GM19023 (cell line): Measurements from ENCODE around the gene GRK4.
A peak's percentile ranks its signal among the peaks of the same experiment; 100 is the strongest.
"Not testable (repeated sequence)": the region's sequence is repeated elsewhere in the genome, so short reads cannot be mapped to it uniquely, and the experiment has no call there.

Experiments
- ATAC-seq: cut with Tn5 transposase; IDR thresholded peaks from one replicate; pipeline ENCODE4 v1.9.1; 2021; ENCODE audit warnings: mild to moderate bottlenecking, moderate library complexity; ENCODE audit not compliant: unreplicated experiment

GRK4 gene

GRCh38 chr4:2941138-2942036, 22.0 kb upstream of the GRK4 start:
- ATAC-seq = no peak

- no peak for ATAC-seq
Observed at GRCh38 chr4:2942037-2942531, 21.3 kb upstream of the GRK4 start.

GRCh38 chr4:2942532-2943363, 20.6 kb upstream of the GRK4 start:
- ATAC-seq = no peak

- no peak for ATAC-seq
Observed at GRCh38 chr4:2943364-2944090, 19.8 kb upstream of the GRK4 start.

GRCh38 chr4:2944091-2944482, 19.3 kb upstream of the GRK4 start:
- ATAC-seq = no peak

- ATAC-seq = no peak
Observed at GRCh38 chr4:2944586-2945526, 18.5 kb upstream of the GRK4 start.

GRCh38 chr4:2945619-2946604, 17.5 kb upstream of the GRK4 start:
- not testable (repeated sequence) for ATAC-seq

- ATAC-seq = no peak
Observed at GRCh38 chr4:2946812-2947600, 16.4 kb upstream of the GRK4 start.

- ATAC-seq = no peak
Observed at GRCh38 chr4:2947926-2948325, 15.4 kb upstream of the GRK4 start.

- no peak for ATAC-seq
Observed at GRCh38 chr4:2948895-2949781, 14.2 kb upstream of the GRK4 start.

- no peak for ATAC-seq
Observed at GRCh38 chr4:2949782-2950125, 13.6 kb upstream of the GRK4 start.

- no peak for ATAC-seq
Observed at GRCh38 chr4:2950221-2950989, 13.0 kb upstream of the GRK4 start.

- ATAC-seq = no peak
Observed at GRCh38 chr4:2953496-2953895, 9.9 kb upstream of the GRK4 start.

GRCh38 chr4:2954358-2955185, 8.8 kb upstream of the GRK4 start:
- ATAC-seq = peak; percentile 66
